H54 (cell line): Measurements from ENCODE around the gene PRR19.
A peak's percentile ranks its signal among the peaks of the same experiment; 100 is the strongest.

Experiments used
- DNase-seq: peaks from one replicate; pipeline ENCODE4 v3.0.0; 2011; ENCODE audit warnings: low spot score, mixed read lengths; ENCODE audit not compliant: insufficient read length
- FAIRE-seq: peaks from 3 replicates; lab custom pipeline; 2011; peaks lifted over from hg19 to GRCh38; lab: Jason Lieb, UNC
- POLR2A ChIP-seq: IDR thresholded peaks from 2 replicates; pipeline ENCODE4 v1.6.1; 2011; ENCODE audit warnings: low read depth, mild to moderate bottlenecking, low read length

PRR19 gene

DNA sequence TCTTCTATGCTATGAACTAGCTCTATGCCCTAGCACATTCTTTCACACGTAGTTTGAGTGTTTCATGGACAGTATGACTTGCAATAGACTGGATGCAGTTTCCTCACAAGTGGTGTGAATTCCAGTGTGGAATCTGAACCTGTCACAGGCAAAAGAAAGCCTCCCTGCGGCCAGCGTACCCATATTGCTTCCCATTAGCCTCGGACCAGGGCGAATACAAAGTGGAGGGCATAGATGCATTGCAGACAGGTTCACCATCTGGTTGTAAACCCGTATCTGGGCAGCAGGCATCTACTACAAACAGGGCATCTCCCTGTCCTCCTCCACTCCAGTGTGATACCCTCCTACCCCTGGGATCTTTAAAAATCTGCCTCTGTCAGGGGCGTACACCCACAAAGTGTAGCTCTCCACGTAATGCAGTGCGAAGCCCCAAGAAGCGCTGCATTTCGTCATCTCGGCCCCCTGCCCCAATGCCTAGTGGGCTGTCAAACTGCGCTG is 34.2 kb upstream of the PRR19 start:
- no peak for FAIRE-seq
- DNase-seq, result no peak
- TF ChIP-seq POLR2A, result no peak

DNA sequence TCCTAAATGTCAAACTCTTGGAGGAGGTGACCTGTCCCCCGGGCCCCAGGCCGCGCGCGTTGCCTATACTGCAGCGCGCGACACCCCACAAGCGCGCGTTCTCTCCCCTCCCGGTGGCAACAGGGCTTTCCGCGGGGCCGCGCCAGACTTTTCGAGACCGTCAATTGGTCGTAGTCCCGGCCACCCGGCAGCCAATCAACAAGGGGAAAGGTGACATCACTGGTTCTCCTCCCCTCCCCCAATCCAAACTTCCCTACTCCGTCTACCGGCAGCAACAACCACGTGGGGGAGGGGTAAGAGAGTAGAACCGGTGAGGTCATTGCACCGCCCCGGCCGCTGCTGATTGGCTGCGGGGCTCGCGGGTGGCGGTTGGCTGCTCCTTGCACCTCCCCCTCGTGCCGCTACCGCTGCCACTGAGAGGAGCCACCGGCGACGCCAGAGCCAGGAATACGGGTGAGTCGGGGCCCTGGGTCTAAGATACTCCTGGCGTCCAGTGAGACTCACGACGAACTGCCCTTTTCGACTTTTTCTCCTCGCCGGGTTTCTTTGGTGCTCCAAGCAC is 33.7 kb upstream of the PRR19 start:
- DNase-seq (peak; percentile 98), FAIRE-seq (peak; percentile 64)
- peak; percentile 29 for TF ChIP-seq POLR2A

DNA sequence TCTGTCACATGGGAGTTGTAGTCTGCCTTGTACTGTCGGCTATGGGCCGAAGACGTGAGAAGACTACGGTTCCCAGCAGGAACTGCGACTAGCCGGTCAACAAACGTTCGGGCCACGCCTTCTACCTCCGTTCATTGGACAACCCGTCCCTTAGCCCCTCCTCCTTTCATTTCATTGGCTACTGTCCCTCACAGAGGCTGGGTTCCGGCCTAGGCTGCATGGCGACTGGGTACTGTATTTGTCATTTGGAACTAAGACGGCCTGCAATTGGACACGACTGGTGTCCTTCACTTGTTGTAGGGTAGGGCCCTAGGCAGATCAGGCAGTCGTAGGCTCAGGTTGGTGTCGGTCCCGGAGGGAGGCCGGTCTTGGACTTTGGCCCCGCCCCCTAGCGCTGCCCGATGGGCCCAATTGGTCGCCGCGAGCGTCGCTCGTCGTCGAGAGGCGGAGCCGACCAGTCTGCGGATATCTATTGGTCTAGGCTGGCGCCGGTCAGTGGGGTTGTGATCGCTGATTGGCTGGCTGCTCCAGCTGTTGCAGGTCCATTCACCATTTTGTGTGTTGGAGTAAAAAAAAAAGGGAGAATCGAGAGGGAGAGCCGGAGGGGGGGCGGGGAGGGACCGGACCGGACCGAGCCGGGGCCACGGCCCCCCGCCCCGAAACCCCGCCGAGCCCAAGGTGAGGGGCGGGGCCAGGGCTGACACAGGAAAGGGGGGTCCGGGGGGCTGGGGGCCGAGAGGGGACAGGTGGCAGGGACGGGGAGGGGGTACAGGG is 33.0 kb upstream of the PRR19 start, which contains the start of gene CIC:
Gene CIC, plus strand, starts transcription at position 549 of the 774 bp plus-strand sequence. CDS start 2,532 bp downstream, outside the sequence.
- FAIRE-seq, result peak; percentile 92
- no peak; the same call in 1 of the 2 replicates for TF ChIP-seq POLR2A
- DNase-seq, result peak; percentile 98

- TF ChIP-seq POLR2A, result no peak
- DNase-seq (no peak), FAIRE-seq (no peak)
Observed at GRCh38 chr19:42269478-42270345, 32.2 kb upstream of the PRR19 start.

DNA sequence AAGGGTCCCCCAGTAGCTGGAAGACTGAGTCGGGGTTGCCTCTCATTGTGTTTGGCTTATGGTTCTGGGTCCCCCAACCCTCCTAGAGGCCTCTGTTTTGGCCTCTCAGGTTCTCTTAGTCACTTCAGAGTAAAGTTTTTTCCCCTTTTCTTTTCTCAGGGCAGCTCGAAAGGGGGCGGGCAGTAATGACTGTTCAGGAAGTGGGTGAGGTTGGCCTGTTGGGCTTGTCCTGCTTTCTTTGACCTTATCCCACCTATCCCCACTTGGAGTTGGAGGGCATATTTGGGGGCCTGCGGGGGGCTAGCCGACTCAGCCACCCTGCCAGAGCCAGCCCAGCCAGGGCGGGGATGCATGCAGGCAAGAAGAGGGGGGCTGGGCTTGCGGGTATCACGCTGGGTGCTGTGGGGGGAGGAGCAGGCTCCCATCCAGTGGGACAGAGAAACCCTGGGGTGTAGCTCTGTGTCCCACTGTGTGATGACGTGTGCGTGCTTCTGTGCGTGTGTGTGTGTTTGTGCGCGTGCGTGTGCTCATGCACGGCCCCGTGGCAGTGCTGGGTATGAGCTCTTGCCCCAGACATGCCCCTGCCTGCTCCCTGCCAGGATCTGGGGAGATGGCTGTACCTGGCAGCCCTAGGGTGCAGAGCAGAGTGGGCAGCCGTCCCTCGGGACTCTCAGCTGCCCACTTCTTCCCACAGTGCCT is 31.4 kb upstream of the PRR19 start:
- FAIRE-seq (no peak), DNase-seq (peak; percentile 90)
- TF ChIP-seq POLR2A, result peak; percentile 55

- FAIRE-seq (no peak), DNase-seq (no peak)
- no peak for TF ChIP-seq POLR2A
Observed at GRCh38 chr19:42271045-42271419, 30.9 kb upstream of the PRR19 start.

DNA sequence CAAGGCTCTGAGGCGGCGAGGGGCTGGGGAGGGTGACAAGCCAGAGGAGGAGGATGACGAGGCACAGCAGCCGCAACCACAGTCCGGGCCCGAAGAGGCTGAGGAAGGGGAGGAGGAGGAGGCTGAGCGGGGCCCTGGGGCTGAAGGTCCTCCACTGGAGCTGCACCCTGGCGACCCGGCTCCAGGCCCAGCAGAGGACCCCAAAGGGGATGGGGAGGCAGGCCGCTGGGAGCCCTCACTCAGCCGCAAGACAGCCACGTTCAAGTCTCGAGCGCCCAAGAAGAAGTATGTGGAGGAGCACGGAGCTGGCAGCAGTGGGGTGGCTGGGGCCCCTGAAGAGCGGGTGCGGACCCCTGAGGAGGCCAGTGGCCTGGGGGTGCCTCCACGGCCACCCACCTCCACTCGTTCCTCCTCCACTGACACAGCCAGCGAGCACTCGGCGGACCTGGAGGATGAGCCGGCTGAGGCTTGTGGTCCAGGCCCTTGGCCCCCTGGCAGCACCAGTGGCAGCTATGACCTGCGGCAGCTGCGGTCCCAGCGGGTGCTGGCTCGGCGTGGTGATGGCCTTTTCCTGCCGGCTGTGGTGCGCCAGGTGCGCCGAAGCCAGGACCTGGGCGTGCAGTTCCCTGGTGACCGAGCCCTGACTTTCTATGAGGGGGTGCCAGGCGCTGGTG is 29.9 kb upstream of the PRR19 start:
- TF ChIP-seq POLR2A, result no peak
- no peak for DNase-seq
- FAIRE-seq, result no peak

DNA sequence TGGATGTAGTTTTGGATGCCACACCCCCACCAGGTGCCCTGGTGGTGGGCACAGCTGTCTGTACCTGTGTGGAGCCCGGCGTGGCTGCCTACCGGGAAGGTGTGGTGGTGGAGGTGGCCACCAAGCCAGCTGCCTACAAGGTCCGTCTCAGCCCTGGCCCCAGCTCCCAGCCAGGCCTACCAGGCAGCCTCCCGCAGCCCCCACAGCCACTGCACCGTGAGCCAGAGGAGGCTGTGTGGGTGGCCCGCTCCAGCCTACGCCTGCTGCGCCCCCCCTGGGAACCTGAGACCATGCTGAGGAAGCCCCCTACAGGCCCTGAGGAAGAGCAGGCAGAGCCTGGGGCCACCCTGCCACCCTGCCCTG is 29.4 kb upstream of the PRR19 start:
- FAIRE-seq (no peak), DNase-seq (no peak)
- no peak for TF ChIP-seq POLR2A

- FAIRE-seq (no peak), DNase-seq (no peak)
- TF ChIP-seq POLR2A, result no peak
Observed at GRCh38 chr19:42272989-42273406, 28.9 kb upstream of the PRR19 start.

DNA sequence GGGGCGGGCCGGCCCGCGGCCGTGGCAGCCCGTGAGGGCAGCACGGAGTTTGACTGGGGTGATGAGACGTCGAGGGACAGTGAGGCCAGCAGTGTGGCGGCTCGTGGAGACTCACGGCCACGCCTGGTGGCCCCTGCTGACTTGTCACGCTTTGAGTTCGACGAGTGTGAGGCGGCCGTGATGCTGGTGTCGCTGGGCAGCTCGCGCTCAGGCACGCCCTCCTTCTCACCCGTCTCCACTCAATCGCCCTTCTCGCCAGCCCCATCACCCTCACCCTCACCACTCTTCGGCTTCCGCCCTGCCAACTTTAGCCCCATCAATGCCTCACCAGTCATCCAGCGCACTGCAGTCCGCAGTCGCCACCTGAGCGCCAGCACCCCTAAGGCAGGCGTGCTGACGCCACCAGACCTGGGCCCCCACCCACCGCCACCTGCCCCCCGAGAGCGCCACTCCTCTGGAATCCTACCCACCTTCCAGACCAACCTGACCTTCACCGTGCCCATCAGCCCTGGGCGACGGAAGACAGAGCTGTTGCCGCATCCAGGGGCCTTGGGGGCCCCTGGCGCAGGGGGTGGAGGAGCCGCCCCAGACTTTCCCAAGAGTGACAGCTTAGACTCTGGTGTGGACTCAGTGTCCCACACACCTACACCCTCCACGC is 28.4 kb upstream of the PRR19 start:
- TF ChIP-seq POLR2A, result no peak
- FAIRE-seq, result no peak
- DNase-seq, result no peak

DNA sequence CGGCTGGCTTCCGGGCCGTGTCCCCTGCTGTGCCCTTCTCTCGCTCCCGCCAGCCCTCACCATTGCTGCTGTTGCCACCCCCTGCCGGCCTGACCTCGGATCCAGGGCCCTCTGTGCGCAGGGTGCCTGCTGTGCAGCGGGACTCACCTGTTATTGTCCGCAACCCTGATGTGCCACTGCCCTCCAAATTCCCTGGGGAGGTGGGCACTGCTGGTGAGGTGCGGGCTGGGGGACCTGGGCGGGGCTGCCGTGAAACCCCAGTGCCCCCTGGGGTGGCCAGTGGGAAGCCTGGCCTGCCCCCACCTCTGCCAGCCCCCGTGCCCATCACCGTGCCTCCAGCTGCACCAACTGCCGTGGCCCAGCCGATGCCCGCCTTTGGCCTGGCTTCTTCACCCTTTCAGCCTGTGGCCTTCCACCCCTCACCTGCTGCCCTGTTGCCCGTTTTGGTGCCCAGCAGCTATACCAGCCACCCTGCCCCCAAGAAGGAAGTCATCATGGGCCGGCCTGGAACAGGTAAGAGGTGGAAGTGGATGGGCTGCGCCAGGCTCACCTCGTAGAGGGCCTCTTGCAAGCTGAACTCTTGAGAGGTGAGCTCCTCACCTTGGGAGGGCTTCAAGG is 27.8 kb upstream of the PRR19 start:
- no peak for TF ChIP-seq POLR2A
- no peak for DNase-seq
- no peak for FAIRE-seq

DNA sequence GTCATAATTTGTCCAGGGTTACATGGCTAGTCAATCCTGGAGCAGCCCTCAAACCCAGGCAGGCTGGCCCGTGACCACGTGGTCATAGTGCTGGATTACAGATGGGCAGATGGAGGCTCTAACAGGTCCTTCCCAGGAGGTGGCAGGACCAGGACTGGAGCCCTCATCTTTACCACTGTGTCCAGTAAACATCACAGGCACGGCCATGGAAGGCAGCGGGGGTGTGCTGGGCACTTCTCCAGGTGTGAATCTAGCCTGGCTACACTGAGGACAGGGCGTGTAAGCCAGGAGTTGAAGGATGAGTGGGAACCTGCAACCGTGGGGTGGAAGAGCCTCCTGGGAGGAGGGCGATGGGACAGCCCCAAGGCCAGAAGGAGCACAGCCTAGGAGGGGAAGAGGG is 26.8 kb upstream of the PRR19 start:
- FAIRE-seq (no peak), DNase-seq (no peak)
- no peak for TF ChIP-seq POLR2A
